MM.1S (cell line): ENCODE data around the gene GRHL3.

Source experiments
- DNase-seq: peaks from one replicate; pipeline ENCODE4 v3.0.0-alpha.2; 2015
- H2AFZ ChIP-seq: fragments of 300-600 bp; sonication (generic); 2 replicates; pipeline ENCODE4 v1.6.0; 2016; ENCODE audit warnings: antibody characterized with exemption, low read length
- H3F3A ChIP-seq: fragments of 300-600 bp; sonication (generic); 2 replicates; pipeline ENCODE4 v1.6.1; 2016; ENCODE audit warnings: mild to moderate bottlenecking, antibody characterized with exemption, low read length, moderate library complexity, mixed read lengths; ENCODE audit not compliant: insufficient read depth
- H3K27ac ChIP-seq: fragments of 300-600 bp; sonication (generic); 2 replicates; pipeline ENCODE4 v1.5.1; 2016; ENCODE audit warnings: mild to moderate bottlenecking, low read length
- H3K27me3 ChIP-seq: fragments of 300-600 bp; sonication (generic); replicated peaks from 2 replicates; pipeline ENCODE4 v1.6.0; 2016; ENCODE audit warnings: low read length; ENCODE audit not compliant: insufficient read depth
- H3K36me3 ChIP-seq: fragments of 300-600 bp; sonication (generic); replicated peaks from 2 replicates; pipeline ENCODE4 v1.6.1; 2016; ENCODE audit warnings: mild to moderate bottlenecking, low read length, mixed read lengths; ENCODE audit not compliant: insufficient read depth
- H3K4me1 ChIP-seq: fragments of 300-600 bp; sonication (generic); 2 replicates; pipeline ENCODE4 v1.6.1; 2016; ENCODE audit warnings: low read length, mixed read lengths
- H3K4me2 ChIP-seq: fragments of 300-600 bp; sonication (generic); 2 replicates; pipeline ENCODE4 v1.6.0; 2016; ENCODE audit warnings: low read depth, low read length
- H3K4me3 ChIP-seq: fragments of 300-600 bp; sonication (generic); 2 replicates; pipeline ENCODE4 v1.5.1; 2016; ENCODE audit warnings: low read length, mixed read lengths
- H3K79me2 ChIP-seq: fragments of 300-600 bp; sonication (generic); 2 replicates; pipeline ENCODE4 v1.6.1; 2016; ENCODE audit warnings: mixed run types, low read length, mixed read lengths
- H3K9ac ChIP-seq: fragments of 300-600 bp; sonication (generic); 2 replicates; pipeline ENCODE4 v1.6.1; 2016; ENCODE audit warnings: low read length, mixed read lengths
- H3K9me2 ChIP-seq: fragments of 300-600 bp; sonication (generic); replicated peaks from 2 replicates; pipeline ENCODE4 v1.6.1; 2016; ENCODE audit warnings: mild to moderate bottlenecking, low read length, mixed read lengths; ENCODE audit not compliant: insufficient read depth
- H3K9me3 ChIP-seq: fragments of 300-600 bp; sonication (generic); replicated peaks from 2 replicates; pipeline ENCODE4 v1.6.1; 2016; ENCODE audit warnings: mild to moderate bottlenecking, low read length, mixed read lengths; ENCODE audit not compliant: insufficient read depth
- H4K20me1 ChIP-seq: fragments of 300-600 bp; sonication (generic); 2 replicates; pipeline ENCODE4 v1.6.1; 2016; ENCODE audit warnings: mild to moderate bottlenecking, low read length, moderate library complexity, mixed read lengths; ENCODE audit not compliant: insufficient read depth
- CTCF ChIP-seq: fragments of 300-600 bp; sonication (generic); IDR thresholded peaks from 2 replicates; pipeline ENCODE4 v1.5.1; 2016; ENCODE audit warnings: antibody characterized with exemption, low read length, mixed read lengths
- EZH2 ChIP-seq: fragments of 300-600 bp; sonication (generic); optimal IDR thresholded peaks from 2 replicates; pipeline ENCODE3; 2017; ENCODE audit warnings: low read depth, mild to moderate bottlenecking, antibody characterized with exemption, low read length, mixed read lengths
- EZH2phosphoT487 ChIP-seq: fragments of 300-600 bp; sonication (generic); IDR thresholded peaks from 2 replicates; pipeline ENCODE4 v1.6.1; 2018; ENCODE audit warnings: antibody characterized with exemption, low read length

Gene GRHL3

GRCh38 chr1:24347159-24347934 is 28.2 kb downstream of the GRHL3 start:
- Histone ChIP-seq H3K4me3 (no peak overlapping the region), H3K4me2 (no peak overlapping the region), H3F3A (peaks cover 11% of the 10 kb centered on the region), H3K36me3 (no peaks in the 10 kb centered on the region; the same call in 1 of the 2 replicates), H3K9me3 (no peaks in the 10 kb centered on the region), H2AFZ (no peak overlapping the region), H3K9ac (no peak overlapping the region), H3K4me1 (peaks cover 29% of the 10 kb centered on the region), H3K79me2 (no peaks in the 10 kb centered on the region), H3K9me2 (no peaks in the 10 kb centered on the region), H4K20me1 (no peaks in the 10 kb centered on the region), H3K27ac (no peak overlapping the region), H3K27me3 (no peaks in the 10 kb centered on the region)
- TF ChIP-seq EZH2, result no peak
- no peak for TF ChIP-seq CTCF
- TF ChIP-seq EZH2phosphoT487, result no peak
- no peak for DNase-seq

- no peaks in the 10 kb centered on the region for H3K36me3 ChIP-seq
- no peak overlapping the region for H3K4me2 ChIP-seq
- H3K9me2 ChIP-seq, result no peaks in the 10 kb centered on the region
- no peak overlapping the region for H3K27ac ChIP-seq
- H3K4me1 ChIP-seq, result peaks cover 30% of the 10 kb centered on the region
- H3K9me3 ChIP-seq, result no peaks in the 10 kb centered on the region
- no peak overlapping the region for H2AFZ ChIP-seq
- no peaks in the 10 kb centered on the region for H4K20me1 ChIP-seq
- no peaks in the 10 kb centered on the region for H3K79me2 ChIP-seq
- TF ChIP-seq EZH2phosphoT487 (no peak), EZH2 (no peak), CTCF (no peak)
- no peak overlapping the region for H3K4me3 ChIP-seq
- DNase-seq, result no peak
- H3K9ac ChIP-seq, result no peak overlapping the region
- H3K27me3 ChIP-seq, result no peaks in the 10 kb centered on the region
- peaks cover 11% of the 10 kb centered on the region for H3F3A ChIP-seq
Measured at GRCh38 chr1:24348196-24348595, 29.0 kb downstream of the GRHL3 start.

GRCh38 chr1:24349891-24350290 is 30.7 kb downstream of the GRHL3 start:
- TF ChIP-seq EZH2phosphoT487, result no peak
- TF ChIP-seq EZH2, result no peak
- TF ChIP-seq CTCF, result no peak
- no peak overlapping the region for H3K4me2 ChIP-seq
- DNase-seq, result no peak
- no peaks in the 10 kb centered on the region for H3K79me2 ChIP-seq
- no peak overlapping the region for H3K9ac ChIP-seq
- H4K20me1 ChIP-seq, result no peaks in the 10 kb centered on the region
- H3K36me3 ChIP-seq, result no peaks in the 10 kb centered on the region
- peaks cover 11% of the 10 kb centered on the region for H3F3A ChIP-seq
- no peak overlapping the region for H3K27ac ChIP-seq
- no peaks in the 10 kb centered on the region for H3K27me3 ChIP-seq
- H3K4me3 ChIP-seq, result no peak overlapping the region
- peaks cover 30% of the 10 kb centered on the region for H3K4me1 ChIP-seq
- H3K9me3 ChIP-seq, result no peaks in the 10 kb centered on the region
- H3K9me2 ChIP-seq, result no peaks in the 10 kb centered on the region
- H2AFZ ChIP-seq, result no peak overlapping the region
